Tongue (tissue), 2 donors: ENCODE results near the gene STK32C. TPM values are rescaled to one million over a fixed set of nuclear protein-coding genes. Genes with fewer than 3 reads are reported as not detected.
A peak's percentile ranks its signal among the peaks of the same experiment; 100 is the strongest.
"Not testable (repeated sequence)": the region's sequence is repeated elsewhere in the genome, so short reads cannot be mapped to it uniquely, and the experiment has no call there.

ENCODE experiments used
- DNase-seq: peaks from one replicate; pipeline ENCODE4 v3.0.0-alpha.2; 2015
- total RNA-seq: library from RNA; depleted of rRNA; stranded (reverse); fragments of >200 nt; gene quantifications from one replicate; pipeline ENCODE4 v1.2.3, GENCODE V29; 2014

Gene STK32C
- total RNA-seq, 1 donor from 2014 or later, result 7.8 TPM

- DNase-seq, result peak; percentile 75
Observed at GRCh38 chr10:132281915-132282666, 25.7 kb downstream of the STK32C start.

GRCh38 chr10:132280646-132281074, 27.1 kb downstream of the STK32C start:
- no peak for DNase-seq

DNA sequence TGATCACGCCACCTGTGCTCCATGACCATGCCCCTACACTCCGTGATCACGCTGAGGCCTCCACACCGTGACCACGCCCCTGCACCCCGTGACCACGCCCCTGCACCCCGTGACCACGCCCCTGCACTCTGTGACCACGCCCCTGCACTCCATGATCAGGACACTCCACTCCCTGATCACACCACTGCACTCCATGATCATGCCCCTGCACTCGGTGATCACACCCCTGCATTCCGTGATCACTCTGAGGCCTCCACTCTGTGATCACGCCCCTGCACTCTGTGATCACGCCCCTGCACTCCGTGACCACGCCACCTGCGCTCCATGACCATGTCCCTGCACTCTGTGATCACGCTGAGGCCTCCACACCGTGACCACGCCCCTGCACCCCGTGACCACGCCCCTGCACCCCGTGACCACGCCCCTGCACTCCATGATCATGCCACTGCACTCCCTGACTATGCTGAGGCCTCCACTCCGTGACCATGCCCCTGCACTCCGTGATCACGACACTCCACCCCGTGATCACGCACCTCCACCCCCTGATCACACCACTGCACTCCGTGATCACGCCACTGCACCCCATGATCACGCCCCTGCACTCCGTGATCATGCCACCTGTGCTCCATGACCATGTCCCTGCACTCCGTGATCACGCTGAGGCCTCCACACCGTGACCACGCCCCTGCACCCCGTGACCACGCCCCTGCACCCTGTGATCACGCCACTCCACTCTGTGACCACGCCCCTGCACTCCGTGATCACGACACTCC, 27.7 kb downstream of the STK32C start:
- DNase-seq, result no peak

GRCh38 chr10:132277311-132277741, 30.4 kb downstream of the STK32C start:
- no peak for DNase-seq

- DNase-seq, result no peak
Observed at GRCh38 chr10:132276706-132277105, 31.0 kb downstream of the STK32C start.

- no peak for DNase-seq
Observed at GRCh38 chr10:132276179-132276675, 31.5 kb downstream of the STK32C start.

DNA sequence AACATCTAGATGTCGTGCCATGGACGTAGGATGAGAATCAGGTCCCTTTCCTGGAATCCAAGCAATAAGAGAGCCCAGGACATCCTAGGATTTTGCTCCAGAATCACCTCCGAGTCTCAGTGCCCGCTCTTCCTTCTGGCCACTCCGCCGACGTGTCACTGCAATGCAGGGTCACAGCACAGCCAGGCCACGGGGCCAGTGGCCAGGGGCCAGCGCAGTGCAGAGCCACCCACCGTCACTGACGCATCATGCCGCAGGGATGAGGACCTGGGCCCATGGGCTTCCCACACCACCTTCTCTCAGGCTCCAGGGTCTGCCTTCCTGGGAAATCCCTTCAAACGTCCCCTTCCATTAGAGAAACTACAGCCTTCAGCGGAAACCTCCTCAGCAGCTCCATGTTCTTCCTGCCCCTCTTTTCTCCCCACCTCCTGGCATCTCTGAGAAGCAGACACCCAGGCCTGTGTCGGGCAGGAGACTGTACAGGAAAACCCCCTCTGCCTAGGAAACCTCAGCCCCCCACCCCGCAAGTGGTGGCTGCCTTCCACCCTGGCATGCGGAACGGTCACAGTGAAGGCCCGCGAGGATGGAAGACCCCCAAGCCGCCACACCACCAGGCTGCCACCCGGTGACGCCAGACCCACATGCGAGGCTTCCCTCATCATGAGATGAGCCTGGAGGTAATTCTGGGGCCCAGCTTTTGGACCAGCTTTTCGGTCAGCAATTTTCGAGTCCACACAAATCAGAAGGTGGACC, 32.1 kb downstream of the STK32C start:
- no peak for DNase-seq

DNA sequence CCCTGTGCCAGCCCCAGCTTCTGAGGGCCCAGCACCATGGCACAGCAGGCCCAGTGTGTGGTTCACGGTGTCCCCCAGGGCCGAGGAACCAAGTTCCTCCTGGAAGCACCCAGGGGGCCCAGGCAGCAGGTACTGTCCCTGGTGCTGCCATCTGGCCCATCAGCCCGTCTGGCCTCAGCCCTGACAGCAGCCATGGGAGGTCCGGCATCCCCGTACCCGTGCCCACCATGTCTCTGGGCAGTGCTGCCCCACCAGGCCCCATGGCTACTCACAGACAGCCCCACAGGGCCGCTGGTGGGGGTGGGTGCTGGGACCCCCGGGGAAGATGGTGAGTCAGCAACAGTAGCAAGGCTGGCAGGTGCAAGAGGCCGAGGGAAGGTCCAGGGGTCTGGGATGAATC, 32.8 kb downstream of the STK32C start:
- DNase-seq, result no peak

GRCh38 chr10:132274581-132274980, 33.2 kb downstream of the STK32C start:
- DNase-seq, result no peak

DNA sequence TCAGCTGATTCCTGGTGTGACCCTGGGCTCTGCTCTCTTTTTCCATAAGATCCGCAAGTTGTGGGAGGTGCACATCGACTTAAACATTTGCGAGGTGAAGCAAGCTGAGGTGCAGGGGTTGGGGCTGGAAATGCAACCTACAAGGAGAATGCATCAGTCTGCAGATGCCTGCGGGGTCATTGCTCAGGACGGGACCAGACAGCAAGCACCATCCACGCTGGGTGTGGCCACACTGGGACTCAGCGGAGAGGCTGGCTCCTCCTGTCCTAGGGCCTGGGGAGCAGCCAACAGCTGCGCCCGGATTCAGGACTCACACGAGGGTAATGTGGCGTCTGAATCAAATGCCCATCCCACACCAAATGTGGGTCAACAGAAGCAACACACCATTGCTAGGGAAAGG, 33.8 kb downstream of the STK32C start:
- no peak for DNase-seq

DNA sequence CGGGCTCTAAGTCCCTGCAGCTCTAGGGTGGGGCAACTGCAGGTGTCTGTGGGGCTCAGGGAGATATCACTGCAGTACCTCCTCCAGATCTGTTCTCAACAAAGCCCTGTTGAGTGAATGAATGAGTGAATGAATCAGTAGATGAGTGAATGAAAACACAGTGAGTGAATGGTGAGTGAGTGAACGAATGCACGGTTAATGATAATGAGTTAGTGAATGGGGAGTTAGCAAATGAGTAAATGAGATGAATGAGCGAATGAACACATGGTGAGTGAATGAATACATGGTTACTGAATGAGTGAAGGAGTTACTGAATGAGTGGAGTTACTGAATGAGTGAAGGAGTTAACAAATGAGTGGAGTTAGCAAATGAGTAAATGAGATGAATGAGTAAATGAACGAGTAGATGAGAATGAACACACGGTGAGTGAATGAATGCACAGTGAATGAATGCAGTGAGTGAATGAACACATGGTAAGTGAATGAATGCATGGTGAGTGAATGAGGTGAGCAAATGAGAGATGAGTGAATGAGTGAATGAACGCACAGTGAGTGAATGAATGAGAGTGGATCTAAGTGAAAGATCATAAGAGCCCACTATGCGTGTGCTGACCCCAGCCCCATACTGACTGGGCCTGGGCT, 34.3 kb downstream of the STK32C start:
- no peak for DNase-seq

DNA sequence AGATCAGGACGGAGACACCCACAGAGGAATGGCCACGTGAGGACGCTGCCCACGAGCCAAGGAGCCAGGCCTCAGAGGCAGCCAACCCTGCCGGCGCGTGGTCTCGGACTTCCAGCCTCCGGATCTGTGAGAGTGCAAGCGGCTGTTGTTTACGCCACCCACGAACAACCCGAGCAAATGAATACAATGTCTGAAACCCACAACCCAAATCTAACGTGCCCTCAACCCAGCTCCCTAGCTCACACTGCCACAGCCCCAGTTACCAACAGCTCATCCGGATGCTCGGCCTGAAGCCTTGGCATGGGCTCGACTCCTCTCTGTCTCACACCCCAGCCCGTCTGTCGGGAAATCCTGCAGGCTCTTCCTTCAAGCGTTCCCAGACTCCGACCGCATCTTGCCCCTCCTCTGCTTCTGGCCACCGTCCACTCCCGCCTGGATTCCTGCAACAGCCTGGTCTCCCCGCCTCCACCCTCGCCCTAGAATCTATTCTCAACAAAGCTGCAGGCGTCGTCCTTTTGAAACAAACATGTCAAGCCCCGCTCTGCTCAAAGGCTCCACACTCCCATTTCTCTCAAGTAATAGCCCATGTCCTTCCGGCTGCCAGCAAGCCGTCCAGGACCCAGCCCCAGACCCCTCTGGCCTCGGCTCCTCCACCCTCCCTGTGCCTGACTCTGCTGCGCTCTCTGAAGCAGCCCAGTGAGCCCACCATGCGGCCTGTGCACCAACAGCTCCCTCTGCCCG, 35.3 kb downstream of the STK32C start:
- peak; percentile 72 for DNase-seq

DNA sequence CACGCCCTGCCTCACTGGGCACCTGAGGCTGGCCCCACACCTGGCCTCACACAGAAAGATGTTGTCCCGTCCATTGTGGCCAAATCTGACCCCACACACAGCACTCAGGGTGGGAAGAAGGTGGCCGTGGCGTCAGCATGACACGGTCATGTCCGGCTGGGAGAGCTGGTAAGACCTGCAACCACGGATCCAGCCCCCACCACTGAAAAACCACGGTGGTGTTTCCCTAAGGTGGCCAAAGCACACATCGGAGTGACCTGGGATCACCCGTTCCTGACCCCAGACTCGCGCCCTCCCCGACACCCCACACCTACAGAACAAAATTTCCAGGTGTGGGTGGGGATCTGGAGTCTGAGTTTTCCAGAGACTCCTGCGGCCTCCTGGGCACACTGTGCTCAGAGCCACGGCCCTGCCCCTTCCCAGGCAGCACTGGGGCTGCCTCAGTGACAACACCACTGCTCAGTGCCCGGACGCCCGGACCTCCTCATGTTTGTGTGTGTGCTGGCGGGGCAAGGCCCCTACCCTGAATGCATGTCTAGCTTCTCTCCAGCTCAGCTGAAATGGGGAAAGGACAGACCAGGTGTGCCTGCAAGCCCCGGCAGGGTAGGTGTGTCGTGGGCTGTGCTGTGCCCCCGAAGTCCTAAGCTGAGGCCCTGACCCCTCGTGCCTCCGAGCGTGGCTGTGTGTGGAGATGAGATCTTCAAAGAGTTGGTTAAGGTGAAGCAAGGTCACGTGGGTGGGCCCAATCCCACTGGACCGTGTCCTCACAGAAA, 36.1 kb downstream of the STK32C start:
- DNase-seq, result no peak

DNA sequence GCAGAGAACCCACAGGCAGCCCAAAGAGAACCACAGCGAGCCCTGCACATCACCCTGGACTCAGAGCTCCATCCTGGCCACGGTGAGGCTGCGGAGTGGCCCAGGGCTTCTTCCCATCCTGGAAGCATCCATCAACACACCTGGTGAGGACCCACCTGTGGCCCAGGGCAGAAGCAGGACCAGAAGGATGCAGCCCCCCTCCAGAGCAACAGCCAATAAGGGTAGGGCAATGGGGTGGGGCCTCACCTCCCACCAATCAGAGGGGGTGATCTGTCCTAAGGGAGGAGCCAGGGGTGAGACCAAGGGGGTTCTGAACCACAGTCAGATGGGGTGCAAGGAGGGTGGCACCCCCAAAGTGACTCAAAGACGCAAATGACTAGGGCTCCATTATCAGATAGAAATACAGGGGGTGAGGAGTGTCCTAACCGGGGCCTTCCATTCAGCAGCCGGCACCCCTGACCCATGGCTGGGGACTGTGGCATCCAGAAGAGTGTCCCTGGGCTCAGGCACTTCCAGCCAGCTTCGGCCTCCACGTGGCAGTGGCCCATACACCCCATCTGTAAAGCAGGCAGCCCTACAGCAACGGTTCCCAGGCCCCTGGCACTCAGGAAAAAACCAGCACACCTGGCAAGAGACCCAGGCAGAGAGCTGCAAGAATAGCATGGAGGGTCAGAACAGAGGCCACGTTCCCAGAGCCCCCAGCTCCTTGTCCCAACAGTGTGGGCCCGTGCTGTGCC, 36.9 kb downstream of the STK32C start:
- DNase-seq, result no peak

GRCh38 chr10:132270256-132270655, 37.5 kb downstream of the STK32C start:
- DNase-seq, result no peak

DNA sequence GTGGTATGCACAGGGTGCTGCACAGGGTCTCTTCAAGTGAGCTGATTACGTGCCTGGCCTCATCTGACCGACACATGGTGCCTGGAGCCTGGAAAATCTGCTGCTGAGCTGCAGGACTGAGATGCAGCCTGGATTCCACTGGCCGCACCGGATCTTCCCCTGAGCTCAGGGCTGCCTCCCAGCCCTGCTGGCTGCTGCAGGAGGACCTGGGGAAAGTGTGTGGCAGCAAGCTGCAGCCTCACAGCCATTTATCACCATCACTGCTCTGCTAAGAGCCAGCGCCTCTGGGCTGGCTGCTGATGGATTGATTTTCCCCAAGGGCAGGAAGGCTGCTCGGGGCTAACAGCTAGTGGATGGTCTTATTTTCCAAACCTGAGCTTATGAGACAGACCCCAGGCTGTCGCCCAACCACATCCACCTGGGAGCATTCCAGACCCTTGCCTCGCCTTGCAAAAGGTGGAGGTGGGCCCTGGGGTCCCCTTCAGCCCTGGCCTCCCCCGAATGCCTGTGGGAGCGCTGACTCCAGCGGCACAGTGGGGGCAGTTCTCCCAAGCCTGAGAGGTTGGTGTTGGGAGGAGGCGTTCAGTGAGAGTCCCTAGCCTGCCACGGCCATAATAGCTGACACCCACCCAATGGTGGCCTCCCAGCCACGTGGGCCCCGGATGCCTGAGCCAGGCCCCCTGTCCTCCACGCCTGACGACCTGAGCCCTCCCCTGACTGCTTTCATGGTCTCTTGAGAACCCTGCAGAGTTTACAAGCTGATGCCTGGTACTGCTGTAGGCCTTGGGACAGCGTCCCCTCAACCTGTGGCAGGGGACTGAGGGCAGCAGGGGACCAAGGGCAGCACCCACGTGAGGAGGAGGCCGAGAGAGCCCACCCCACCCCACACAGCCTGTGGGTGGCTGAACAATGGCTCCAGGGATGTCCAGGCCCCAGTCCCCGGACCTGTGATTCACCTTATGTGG, 38.2 kb downstream of the STK32C start:
- no peak for DNase-seq

DNA sequence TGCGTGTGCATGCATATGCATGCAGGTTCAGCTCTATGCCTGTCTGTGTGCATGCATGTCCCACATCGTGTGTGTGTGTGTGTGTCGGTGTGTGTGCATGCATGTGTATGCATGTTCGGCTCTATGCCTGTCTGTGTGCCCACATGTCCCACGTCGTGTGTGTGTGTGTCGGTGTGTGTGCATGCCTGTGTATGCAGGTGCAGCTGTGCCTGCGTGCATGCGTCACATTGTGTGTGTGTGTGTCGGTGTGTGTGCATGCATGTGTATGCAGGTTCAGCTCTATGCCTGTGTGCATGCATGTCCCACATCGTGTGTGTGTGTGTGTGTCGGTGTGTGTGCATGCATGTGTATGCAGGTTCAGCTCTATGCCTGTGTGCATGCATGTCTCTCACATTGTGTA, 39.8 kb downstream of the STK32C start:
- not testable (repeated sequence) for DNase-seq

GRCh38 chr10:132266594-132267161, 41.1 kb downstream of the STK32C start:
- no peak for DNase-seq
